ENCODE measurements around the gene CST7.
"Not testable (repeated sequence)": the region's sequence is repeated elsewhere in the genome, so short reads cannot be mapped to it uniquely, and the experiment has no call there.

The CST7 gene

GRCh38 chr20:24987873-24988835 lies 39.1 kb downstream of the CST7 start:
- no peak for DNase-seq

GRCh38 chr20:24989162-24989561 lies 40.1 kb downstream of the CST7 start:
- no peak for DNase-seq

- DNase-seq, result no peak
These were observed 41.8 kb downstream of the CST7 start for GRCh38 chr20:24990810-24991252.

- DNase-seq, result no peak
These were observed 42.9 kb downstream of the CST7 start for GRCh38 chr20:24991897-24992486.

- DNase-seq, result peak; percentile 93
These were observed 43.6 kb downstream of the CST7 start, which contains the start of gene APMAP for GRCh38 chr20:24992487-24993205. Gene APMAP, minus strand, starts transcription at chr20:24992751. Its CDS starts 63 bp downstream, at chr20:24992688.

- DNase-seq, result peak; percentile 24
These were observed 44.5 kb downstream of the CST7 start for GRCh38 chr20:24993337-24994185.

- no peak for DNase-seq
These were observed 45.1 kb downstream of the CST7 start for GRCh38 chr20:24994186-24994465.

GRCh38 chr20:24994470-24995368 lies 45.6 kb downstream of the CST7 start:
- DNase-seq, result peak; percentile 80

- no peak for DNase-seq
These were observed 46.8 kb downstream of the CST7 start for GRCh38 chr20:24995741-24996448.

GRCh38 chr20:24996449-24997377 lies 47.6 kb downstream of the CST7 start:
- DNase-seq, result no peak

- no peak for DNase-seq
These were observed 49.1 kb downstream of the CST7 start for GRCh38 chr20:24998121-24998520.

GRCh38 chr20:24998631-24999445 lies 49.8 kb downstream of the CST7 start:
- DNase-seq, result no peak

- no peak for DNase-seq
These were observed 50.5 kb downstream of the CST7 start for GRCh38 chr20:24999568-24999967.

- no peak for DNase-seq
These were observed 51.3 kb downstream of the CST7 start for GRCh38 chr20:25000268-25000801.

GRCh38 chr20:25001323-25001722 lies 52.3 kb downstream of the CST7 start:
- DNase-seq, result not testable (repeated sequence)

GRCh38 chr20:25003002-25003401 lies 53.9 kb downstream of the CST7 start:
- no peak for DNase-seq

GRCh38 chr20:25005220-25005619 lies 56.2 kb downstream of the CST7 start:
- DNase-seq, result peak; percentile 50

GRCh38 chr20:25005661-25006060 lies 56.6 kb downstream of the CST7 start:
- no peak for DNase-seq

Measured in NCI-H1092 (cell line).